Femur (tissue), 1 donor: Measurements from ENCODE around the gene METTL2B.
"Not testable (repeated sequence)": the region's sequence is repeated elsewhere in the genome, so short reads cannot be mapped to it uniquely, and the experiment has no call there.

Experiments used
- DNase-seq: peaks from one replicate; pipeline ENCODE4 v3.0.0-alpha.2; 2017

Gene METTL2B

GRCh38 chr7:128529191-128529590 lies 52.6 kb downstream of the METTL2B start:
- DNase-seq = not testable (repeated sequence)

GRCh38 chr7:128530121-128530854 lies 53.7 kb downstream of the METTL2B start:
- DNase-seq = peak; percentile 16

GRCh38 chr7:128530855-128531104 lies 54.2 kb downstream of the METTL2B start:
- no peak for DNase-seq

DNA sequence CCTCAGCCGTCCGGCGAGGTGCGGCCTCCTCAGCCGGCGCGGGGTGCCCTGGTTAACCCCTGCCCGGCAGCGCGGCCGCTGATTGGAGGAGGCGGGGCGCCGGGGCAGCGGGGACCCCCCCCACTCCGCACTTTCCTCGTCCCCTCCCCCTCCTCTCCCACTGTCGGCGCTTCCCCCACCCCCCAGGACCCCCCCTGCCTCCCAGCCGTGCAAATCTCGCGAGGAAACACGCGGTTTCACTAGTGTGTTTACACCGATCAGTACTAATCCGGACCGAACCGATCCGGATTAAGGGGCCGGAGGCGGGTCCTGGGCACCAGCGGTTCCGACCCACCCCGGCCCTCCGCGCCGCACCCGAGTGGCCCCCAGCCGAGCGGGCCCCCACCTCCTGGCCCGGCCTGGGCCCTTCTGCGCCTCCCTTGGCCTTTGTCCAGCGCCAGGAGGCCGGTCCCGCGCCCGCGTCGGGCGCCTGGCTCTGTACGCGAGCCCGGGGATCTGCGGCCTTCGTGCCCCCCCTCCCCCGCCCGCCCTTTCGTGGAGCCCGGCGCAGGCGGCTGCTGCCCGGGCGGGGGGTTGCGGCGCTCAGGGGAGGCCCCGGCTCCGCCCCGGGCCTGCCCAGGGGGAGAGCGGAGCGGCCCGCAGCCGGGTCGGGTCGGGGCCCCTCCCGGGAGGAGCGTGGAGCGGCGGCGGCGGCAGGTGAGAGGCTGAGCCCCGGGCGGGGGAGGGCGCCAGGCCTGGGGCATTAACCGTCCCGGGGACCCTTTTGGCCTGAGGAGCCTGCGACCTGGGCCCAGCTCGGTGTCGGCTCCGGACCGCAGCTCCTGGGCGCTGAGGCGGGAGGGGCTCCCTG lies 54.8 kb downstream of the METTL2B start:
- DNase-seq = peak; percentile 95

GRCh38 chr7:128531955-128532478 lies 55.5 kb downstream of the METTL2B start:
- peak; percentile 64 for DNase-seq

- DNase-seq = not testable (repeated sequence)
These were observed 56.4 kb downstream of the METTL2B start for GRCh38 chr7:128532956-128533355.

- not testable (repeated sequence) for DNase-seq
These were observed 60.9 kb downstream of the METTL2B start for GRCh38 chr7:128537410-128537809.

DNA sequence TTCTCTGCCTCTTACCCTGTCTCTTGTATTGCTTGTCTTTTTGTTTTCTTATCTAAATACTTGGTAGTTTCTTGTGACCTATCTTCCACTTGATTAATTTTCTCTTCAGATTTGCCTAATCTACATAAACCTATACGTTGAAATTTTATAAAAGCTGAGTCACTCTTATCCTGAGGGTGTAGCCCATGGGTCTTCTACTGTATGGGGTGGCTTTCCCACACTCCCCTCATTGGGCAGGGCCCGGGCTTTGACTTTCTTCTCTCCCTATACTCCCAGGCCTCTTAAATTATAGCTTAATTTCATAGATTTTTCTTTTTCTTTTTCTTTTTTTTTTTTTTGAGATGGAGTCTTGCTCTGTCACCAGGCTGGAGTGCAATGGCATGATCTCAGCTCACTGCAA lies 66.0 kb downstream of the METTL2B start:
- not testable (repeated sequence) for DNase-seq

DNA sequence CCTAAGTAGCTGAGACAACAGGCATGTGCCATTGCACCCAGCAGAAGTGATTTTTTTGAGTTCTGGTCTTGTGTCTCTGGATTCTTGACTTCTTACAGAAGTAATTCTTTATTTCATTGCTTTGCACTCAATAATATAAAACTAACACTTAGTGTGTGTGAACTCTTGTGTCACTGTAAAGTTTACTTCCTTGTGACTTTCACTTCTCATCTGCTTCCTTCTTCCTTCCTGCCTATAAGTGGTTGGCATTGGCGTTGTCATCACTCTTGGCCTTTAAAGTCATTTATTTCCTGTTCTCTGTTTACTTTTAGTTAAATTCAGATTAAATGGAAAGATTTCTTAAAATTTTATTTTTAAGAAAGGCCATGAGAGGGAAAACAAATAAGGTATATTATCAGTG lies 66.8 kb downstream of the METTL2B start:
- not testable (repeated sequence) for DNase-seq

- not testable (repeated sequence) for DNase-seq
These were observed 69.8 kb downstream of the METTL2B start for GRCh38 chr7:128546319-128546851.

DNA sequence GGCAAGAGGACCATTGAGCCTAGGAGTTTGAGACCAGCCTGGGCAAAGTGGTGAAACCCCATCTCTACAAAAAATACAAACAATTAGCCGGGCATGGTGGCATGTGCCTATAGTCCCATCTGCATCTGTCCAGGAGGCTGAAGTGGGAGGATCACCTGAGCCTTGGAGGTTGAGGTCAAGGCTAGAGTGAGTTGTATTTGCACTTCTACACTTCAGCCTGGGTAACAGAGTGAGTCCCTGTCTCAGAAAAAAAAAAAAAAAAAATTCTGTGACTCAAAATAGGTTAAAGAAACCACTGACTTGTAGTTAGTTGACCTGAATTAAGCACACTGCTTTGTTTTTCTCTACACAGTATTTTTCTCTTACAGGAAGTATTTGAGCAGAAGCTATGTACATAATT lies 74.4 kb downstream of the METTL2B start:
- no peak for DNase-seq

DNA sequence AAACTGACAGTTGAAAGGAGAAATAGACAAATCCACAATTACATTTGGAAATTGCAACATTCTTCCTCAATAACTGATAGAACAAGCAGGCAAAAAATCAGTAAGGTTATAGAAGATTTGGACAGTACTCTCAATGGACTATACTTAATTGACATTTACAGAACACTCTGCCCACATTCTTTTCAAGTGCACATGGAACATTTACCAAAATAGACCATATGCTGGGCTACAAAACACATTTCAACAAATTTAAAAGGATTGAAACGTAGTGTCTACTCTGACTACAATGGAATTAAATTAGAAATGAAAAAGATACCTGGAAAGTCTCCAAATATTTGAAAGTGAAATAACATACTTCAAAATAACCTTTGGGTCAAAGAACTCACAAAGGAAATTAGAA lies 77.8 kb downstream of the METTL2B start:
- not testable (repeated sequence) for DNase-seq
